Pulmonary artery endothelial cell (primary cell): ENCODE data around the gene NT5M. TPM values are rescaled to one million over a fixed set of nuclear protein-coding genes. Genes with fewer than 3 reads are reported as not detected.

Source experiments
- DNase-seq: peaks from one replicate; pipeline ENCODE4 v3.0.0-alpha.2; 2011; ENCODE audit warnings: low read depth, low spot score
- total RNA-seq: library from RNA; depleted of rRNA; stranded (reverse); fragments of >200 nt; gene quantifications from 2 replicates; pipeline ENCODE4 v1.2.3, GENCODE V29; 2014

Gene NT5M
- total RNA-seq, 1 donor from 2014 or later = 2.6 TPM

DNA sequence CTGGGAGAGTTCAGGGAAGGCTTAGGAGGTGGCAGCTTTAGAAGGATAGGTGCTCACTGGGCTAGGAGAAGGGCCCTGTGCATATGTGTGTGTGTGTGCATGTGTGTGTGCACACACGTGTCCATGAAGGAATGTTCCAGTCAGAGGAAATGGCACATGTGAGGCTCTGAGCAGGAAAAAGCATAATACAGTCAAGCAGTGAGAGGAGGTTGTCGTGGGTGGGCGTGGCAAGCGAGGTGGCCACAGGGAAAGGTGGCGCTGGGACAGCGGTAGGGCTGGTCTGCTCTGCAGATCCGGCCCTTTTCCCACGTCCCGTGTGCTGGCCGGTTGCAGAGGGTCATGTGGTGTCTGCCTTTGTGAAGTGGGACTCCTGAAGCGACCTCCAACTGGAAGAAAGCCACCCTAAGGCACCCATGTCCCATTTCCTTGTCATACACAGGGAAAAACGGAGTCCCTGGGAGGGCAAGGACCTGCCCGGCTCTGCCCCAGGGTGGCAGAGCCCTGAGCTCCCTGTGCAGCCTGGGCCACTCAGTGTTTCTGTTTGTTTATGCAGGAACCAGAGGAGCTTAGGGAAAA, 40.1 kb downstream of the NT5M start:
- DNase-seq = no peak

DNA sequence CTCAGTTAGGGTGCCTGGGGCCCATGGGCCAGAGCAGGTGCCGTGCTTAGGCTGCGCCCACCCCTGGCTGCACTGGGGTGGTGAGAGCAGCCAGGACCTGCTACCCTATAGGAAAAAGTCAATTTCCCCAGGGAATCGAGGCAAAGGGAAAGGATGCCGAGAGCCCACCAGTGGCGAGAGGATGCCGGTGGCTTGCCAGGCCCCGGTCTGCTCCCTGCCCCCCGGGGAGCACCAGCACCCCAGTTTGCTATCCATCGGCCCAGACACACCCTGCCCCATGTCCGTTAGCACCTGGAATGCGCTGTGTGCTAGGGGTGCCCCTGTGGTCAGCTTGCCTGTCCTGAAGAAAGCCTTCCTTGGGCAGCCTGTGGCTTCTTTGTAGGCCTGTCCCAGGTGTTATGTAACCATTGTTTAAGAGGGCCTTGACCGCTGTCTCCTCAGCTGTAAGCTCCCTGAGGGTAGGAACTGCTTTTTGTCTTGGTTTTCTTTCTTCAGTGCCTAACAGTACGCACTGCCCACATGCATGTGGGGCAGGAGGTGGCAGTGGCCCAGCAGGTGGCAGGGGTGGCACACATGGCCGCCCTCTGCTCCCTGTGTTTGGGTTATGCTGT, 40.8 kb downstream of the NT5M start:
- no peak for DNase-seq

DNA sequence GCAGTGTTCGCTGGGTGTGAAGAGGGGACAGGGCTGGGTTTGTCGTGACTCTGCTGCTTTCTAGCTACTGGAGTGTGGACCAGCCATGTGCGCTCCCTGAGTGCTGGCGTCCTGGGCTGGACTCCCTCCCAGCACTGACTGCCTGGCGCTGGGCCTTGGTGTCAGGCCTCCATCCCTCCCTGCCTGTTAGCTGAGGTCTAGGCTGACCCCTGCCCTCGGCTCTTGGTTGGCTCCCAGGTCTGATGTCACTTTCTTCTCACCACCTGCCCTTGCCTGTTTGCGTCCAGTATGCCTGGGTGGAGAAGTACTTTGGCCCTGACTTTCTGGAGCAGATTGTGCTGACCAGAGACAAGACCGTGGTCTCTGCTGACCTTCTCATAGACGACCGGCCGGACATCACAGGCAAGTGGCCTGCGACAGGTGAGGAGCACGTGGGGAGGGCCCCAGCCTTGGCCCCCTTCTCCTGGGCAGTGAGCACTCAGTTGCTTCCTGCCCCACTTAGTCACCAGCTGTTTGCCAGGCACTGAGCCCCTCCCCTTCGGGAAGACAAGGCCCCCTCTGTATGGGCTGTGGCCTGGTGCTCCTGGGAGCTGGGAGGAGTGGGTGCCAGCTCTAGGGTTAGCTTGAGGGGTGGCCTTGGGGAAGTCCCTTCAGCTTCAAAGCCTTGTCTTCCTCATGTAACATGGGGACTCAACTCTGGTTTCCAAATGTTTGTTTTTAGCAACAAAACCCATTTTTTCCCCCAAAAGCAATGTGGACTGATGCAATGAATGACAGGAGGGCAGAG, 41.5 kb downstream of the NT5M start:
- no peak for DNase-seq

DNA sequence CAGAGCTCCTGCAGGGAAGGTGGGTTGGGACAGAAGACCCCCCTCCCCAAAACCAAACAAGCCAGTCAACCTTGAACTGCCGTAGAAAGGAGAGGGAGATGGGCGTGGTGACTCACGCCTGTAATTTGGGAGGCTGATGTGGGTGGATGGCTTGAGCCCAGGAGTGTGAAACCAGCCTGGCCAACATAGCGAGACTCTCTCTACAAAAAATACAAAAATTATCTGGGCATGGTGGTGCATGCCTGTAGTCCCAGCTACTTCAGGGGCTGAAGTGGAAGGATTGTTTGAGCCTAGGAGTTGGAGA, 42.1 kb downstream of the NT5M start:
- DNase-seq = no peak

GRCh38 chr17:17345686-17346427, 42.7 kb downstream of the NT5M start:
- no peak for DNase-seq

DNA sequence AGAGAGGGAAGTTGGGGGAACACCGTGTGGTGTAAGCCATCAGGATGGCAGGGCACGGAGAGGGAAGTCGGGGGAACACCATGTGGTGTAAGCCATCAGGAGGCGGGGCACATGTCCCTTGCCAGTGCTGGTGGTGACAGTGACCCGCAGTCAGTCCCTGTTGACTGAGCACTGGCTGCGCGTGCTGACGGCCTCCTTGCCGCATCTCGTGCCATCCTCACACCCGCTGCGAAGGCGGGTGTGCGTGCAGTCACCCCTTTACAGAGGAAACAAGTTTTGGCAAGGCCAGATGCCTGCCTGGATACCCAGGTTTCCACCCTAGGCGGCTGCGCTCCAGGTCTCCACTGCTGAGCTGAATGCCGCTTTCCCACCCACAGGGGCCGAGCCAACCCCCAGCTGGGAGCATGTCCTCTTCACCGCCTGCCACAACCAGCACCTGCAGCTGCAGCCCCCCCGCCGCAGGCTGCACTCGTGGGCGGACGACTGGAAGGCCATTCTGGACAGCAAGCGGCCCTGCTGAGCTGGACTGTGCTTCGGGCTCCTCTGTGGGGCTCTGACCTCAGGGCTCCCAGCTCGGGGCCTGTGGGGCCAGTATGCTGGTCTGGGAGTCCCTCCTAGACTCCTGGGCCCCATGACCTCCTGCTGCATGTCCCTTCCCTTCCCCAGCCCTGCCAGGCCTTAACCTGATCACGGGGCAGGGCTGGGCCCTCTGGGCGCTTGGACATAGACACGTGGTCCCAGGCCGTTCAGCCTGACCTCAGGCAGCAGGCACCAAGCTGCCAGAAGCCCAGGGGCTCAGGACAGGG, 43.5 kb downstream of the NT5M start:
- no peak for DNase-seq

- no peak for DNase-seq
Observed at GRCh38 chr17:17347234-17347955, 44.2 kb downstream of the NT5M start.

DNA sequence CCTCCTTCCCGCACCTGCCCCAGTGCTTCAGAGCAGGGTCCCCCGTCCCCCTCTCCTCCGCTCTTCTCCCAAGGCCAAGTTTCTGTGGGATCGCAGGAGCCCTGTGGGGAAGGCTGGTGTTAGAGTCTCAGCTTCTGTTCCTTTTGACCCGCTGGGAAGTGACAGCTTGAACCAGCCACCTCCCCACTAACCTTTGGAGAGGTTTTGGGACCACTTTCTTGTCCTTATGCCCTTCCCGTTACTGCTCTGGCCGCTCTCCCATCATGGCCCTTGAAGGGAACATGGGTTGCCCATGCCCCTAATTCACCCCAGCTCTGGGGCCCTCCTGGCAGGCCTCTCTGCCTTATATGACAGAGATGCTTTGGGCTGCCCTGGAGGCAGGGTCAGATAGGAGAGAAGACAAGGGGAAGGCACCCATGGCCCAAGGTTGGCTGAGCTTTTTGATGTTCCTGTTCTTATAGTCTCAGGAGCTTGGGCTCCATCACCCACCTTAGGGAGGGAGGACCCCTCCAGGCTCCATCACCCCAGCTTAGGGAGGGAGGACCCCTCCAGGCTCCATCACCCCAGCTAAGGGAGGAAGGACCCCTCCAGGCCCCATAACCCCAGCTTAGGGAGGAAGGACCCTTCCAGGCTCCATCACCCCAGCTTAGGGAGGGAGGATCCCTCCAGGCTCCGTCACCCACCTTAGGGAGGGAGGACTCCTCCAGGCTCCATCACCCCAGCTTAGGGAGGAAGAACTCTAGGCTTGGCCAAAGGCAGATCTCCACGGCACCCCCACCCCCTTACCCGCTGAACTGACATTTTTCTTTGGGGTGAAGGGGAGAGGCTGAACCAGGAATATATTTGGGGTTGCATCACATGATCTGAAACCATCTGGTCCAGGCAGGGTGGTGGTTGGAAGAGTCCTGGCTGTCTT, 45.0 kb downstream of the NT5M start:
- no peak for DNase-seq

DNA sequence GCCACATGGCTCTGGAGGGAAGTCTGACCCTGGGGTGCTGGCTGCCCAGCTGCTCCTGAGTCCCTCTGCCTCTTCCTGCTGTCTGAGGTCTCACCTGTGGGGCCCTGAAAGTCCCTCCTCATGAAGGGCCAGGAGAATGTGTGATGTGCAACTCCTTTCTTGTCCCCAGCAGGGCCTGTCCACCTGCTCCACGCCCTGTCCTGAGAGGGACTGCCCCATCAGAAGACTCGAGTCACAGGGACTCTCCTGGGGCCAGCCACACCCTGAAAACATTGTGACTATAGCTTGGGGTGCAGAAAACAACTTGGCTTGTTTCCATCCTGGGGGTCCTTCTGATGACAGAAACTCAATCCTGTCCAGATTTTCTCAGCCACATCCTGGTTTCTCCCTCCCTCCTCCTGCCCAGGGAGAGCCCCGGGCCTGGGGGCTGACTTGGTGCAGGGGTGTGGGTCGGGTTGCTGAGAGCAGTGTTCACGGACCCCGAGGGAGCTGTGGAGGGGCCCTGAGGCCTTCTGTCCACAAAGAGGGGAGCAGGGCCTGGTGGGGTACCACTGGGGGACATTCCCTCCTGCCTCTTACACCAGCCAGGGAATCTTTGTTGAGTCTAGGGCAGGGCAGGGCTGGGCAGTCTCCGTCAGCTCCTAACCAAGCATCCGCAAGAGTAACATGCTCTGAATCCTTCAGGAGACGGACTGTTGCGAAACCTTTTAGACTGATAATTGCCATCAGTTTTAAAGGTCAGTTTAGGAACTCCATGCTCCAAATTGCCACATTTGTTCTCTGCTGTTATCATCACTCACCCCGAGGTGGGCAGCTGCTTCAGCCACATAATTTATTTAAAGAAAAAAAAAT, 45.9 kb downstream of the NT5M start:
- no peak for DNase-seq

DNA sequence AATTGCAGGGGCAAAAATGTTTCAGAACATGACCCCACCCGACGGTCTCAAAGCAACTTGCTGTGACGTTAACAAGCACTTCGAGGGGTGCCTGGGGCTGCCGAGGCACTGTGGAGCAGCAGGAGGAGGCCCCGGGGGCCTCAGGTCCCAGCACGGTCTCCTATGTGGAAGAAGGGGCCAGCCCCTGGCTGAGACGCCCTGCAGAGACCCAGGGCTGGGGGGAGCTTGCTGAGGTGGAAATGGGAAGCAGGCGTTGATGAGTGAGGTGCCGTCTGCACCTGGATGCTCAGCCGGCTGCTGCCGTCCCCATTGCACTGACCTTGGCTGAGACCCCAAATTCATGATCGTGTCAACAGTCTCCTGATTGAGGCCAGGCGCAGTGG, 46.5 kb downstream of the NT5M start:
- no peak for DNase-seq

GRCh38 chr17:17350491-17351355, 47.5 kb downstream of the NT5M start:
- DNase-seq = no peak

GRCh38 chr17:17351356-17351891, 48.3 kb downstream of the NT5M start:
- no peak for DNase-seq

DNA sequence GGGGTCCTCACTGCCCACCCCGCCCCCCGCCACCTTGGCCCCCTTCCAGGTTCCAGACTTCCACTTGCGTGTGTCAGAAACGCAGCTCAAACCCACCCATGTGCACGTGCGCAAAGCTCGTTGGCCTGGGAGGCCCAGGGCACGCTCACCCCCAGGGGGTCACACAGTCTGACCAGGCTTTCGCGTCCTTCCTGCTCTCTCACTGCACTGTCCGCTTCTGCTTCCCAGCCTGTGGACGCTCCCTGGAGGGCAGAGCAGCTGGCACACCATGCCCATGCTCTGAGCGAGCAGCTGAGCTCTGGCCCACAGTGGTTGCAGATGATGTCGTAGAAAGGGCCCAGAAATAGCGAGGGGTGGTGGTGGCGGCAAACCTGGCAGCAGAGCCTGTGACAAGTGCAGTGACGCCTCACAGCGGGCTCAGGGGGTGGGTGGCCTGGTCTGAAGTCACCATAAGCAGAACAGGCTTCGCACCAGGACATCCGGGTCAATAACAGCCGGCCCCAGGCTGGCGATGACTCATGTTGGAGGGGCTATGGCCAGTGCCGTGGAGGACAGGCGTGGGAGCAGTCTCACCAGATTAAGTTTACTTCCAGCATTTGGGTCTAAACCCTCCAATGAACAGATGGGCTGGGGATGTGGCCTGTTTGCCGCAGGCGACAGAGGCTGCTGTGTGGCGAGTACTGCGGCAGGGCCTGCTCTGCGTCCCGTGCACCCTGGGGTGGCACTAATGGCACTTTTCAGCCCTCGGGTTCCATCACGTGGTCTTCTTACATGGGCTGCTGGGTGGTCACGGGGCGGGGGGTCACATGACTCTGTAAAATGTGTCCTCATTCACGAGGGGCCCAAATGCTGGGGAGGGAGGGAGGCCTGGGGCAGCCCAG, 49.0 kb downstream of the NT5M start:
- peak; percentile 37 for DNase-seq

DNA sequence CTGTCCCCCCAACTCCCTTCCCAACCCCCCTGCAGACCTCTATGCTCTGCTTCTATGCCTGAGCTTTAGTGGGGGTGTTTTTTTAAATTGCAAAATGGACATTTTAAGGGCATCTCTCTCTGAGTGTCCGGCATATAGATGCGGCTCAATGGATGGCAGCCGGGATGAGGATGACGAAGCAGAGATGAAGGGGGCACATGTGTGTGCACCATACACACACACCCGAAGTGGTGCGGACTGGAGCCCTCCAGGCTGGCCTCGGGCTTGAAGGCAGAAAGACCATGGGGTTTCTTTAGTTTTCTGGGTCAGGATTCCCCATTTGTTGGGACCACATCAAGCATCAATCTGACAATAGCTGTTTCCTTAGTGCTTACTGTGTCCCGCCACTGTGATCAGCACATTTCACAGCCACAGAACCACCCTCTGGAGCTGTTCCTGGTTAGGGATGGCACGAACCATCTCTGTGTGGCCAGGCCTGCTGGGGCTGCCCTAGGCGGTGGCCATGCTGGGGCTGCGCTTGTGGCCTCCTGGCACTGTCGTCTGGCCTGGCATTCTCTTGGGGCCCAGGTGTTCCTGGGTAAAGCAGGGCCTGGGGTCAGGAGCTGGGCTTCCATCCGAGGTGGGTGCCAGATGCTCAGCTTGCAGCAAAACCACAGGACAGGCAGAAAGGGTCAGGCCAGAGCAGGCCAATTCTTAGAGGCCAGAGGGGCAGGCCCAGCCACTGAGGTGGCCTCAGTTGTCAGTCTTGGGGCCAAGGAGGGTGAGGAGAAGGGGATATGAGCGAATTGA, 49.9 kb downstream of the NT5M start:
- DNase-seq = no peak

- no peak for DNase-seq
Observed at GRCh38 chr17:17353625-17354484, 50.7 kb downstream of the NT5M start.
